NCI-H2107 (cell line): ENCODE data around the gene HRG.

Experiments
- DNase-seq: peaks from one replicate; lab custom pipeline; 2025; lab: John Stamatoyannopoulos, UW

The HRG gene

GRCh38 chr3:186637686-186638085 lies 28.1 kb upstream of the HRG start:
- DNase-seq, result no peak

GRCh38 chr3:186638259-186638658 lies 27.6 kb upstream of the HRG start:
- DNase-seq, result no peak

- DNase-seq, result no peak
Measured at GRCh38 chr3:186639778-186640472, 25.9 kb upstream of the HRG start, which contains the start of gene FETUB. Gene FETUB (plus strand): TSS chr3:186640399. CDS start chr3:186640461, 62 bp downstream.

- no peak for DNase-seq
Measured at GRCh38 chr3:186640473-186640818, 25.4 kb upstream of the HRG start.

GRCh38 chr3:186640929-186641328 lies 24.9 kb upstream of the HRG start:
- no peak for DNase-seq

- no peak for DNase-seq
Measured at GRCh38 chr3:186642014-186642413, 23.8 kb upstream of the HRG start.

GRCh38 chr3:186643493-186643892 lies 22.3 kb upstream of the HRG start:
- DNase-seq, result no peak

- no peak for DNase-seq
Measured at GRCh38 chr3:186644683-186645082, 21.1 kb upstream of the HRG start.

GRCh38 chr3:186646106-186646505 lies 19.7 kb upstream of the HRG start:
- no peak for DNase-seq

GRCh38 chr3:186646841-186647240 lies 19.0 kb upstream of the HRG start:
- DNase-seq, result no peak

- no peak for DNase-seq
Measured at GRCh38 chr3:186648851-186649250, 17.0 kb upstream of the HRG start.

- DNase-seq, result no peak
Measured at GRCh38 chr3:186651678-186652215, 14.1 kb upstream of the HRG start.

- DNase-seq, result no peak
Measured at GRCh38 chr3:186653080-186653707, 12.6 kb upstream of the HRG start.

- no peak for DNase-seq
Measured at GRCh38 chr3:186653984-186654383, 11.8 kb upstream of the HRG start.

GRCh38 chr3:186663361-186664118 lies 2.3 kb upstream of the HRG start:
- DNase-seq, result no peak

GRCh38 chr3:186664119-186664495 lies 1.7 kb upstream of the HRG start:
- no peak for DNase-seq

GRCh38 chr3:186664506-186664905 lies 1.3 kb upstream of the HRG start:
- no peak for DNase-seq

- DNase-seq, result no peak
Measured at GRCh38 chr3:186668426-186668825, 2.6 kb downstream of the HRG start.

GRCh38 chr3:186669378-186670084 lies 3.7 kb downstream of the HRG start:
- no peak for DNase-seq

- no peak for DNase-seq
Measured at GRCh38 chr3:186670155-186670554, 4.3 kb downstream of the HRG start.

- no peak for DNase-seq
Measured at GRCh38 chr3:186671051-186671450, 5.2 kb downstream of the HRG start.

- no peak for DNase-seq
Measured at GRCh38 chr3:186678604-186679003, 12.8 kb downstream of the HRG start.
